Uterus (tissue), 4 donors: ENCODE measurements around the gene C1QL1. TPM values are rescaled to one million over a fixed set of nuclear protein-coding genes. Genes with fewer than 3 reads are reported as not detected.

ENCODE experiments used
- DNase-seq, 2 donors: peaks; one replicate each; pipeline ENCODE4 v3.0.0-alpha.2; 2019 to 2020
- H3K27ac ChIP-seq, 2 donors: fragments of 200-600 bp; sonication (generic); 1 replicate in 1 of 2; 2 replicates in 1 of 2; pipeline ENCODE4 v1.5.1; 2016 to 2018
- H3K27me3 ChIP-seq, 2 donors: fragments of 200-600 bp; sonication (generic); one replicate each; pipeline ENCODE4 v1.5.1; 2018 to 2019; ENCODE audit warnings: control low read depth in 1 of 2
- H3K36me3 ChIP-seq, 2 donors: fragments of 200-600 bp; sonication (generic); one replicate each; pipeline ENCODE4 v1.5.1; 2019; ENCODE audit warnings: control low read depth in 1 of 2
- H3K4me1 ChIP-seq, 2 donors: fragments of 200-600 bp; sonication (generic); one replicate each; pipeline ENCODE4 v1.5.1; 2018 to 2019; ENCODE audit warnings: control low read depth in 1 of 2
- H3K4me3 ChIP-seq, 2 donors: fragments of 200-600 bp; sonication (generic); 1 replicate in 1 of 2; 2 replicates in 1 of 2; pipeline ENCODE4 v1.5.1; 2018 to 2019; ENCODE audit warnings: mild to moderate bottlenecking in 1 of 2
- H3K9me3 ChIP-seq, 2 donors: fragments of 200-600 bp; sonication (generic); one replicate each; pipeline ENCODE4 v1.5.1; 2019; ENCODE audit warnings: control low read depth in 1 of 2
- POLR2A ChIP-seq, 2 donors: fragments of 450-650 bp; IDR thresholded peaks; one replicate each; pipeline ENCODE4 v1.6.1; 2016; ENCODE audit warnings: antibody characterized with exemption in 2 of 2, mild to moderate bottlenecking in 1 of 2, moderate library complexity in 1 of 2
- intact Hi-C: fragments of 100-400 bp; cut with DNase I; formaldehyde crosslinking; loops from one replicate; pipeline ENCODE4 v1.15.1; 2023; ENCODE audit warnings: low total_unique reads
- total RNA-seq, 4 donors: library from RNA; depleted of rRNA in 3 of 4; stranded (reverse); fragments of >200 nt in 3 of 4; gene quantifications; one replicate each; pipeline versions ENCODE4 v1.1.0 to v1.2.4, GENCODE V29; 2014 to 2023
- TF ChIP-seq, protein P1 (sequence below), 4 experiments: fragments of 200-600 bp in 2 of 4; fragments of 450-650 bp in 2 of 4; sonication (generic) in 2 of 4; IDR thresholded peaks; one replicate each; pipeline ENCODE4 v1.5.1; 2016 to 2019; ENCODE audit warnings: antibody characterized with exemption in 4 of 4, mild to moderate bottlenecking in 2 of 4, moderate library complexity in 1 of 4
- donor health status: DM: yes; HTN: yes; CAD: no.

Gene C1QL1
- total RNA-seq, 4 donors from 2014 or later = 0.51 to 20.3 (median 3.3) TPM; not detected in 1

DNA sequence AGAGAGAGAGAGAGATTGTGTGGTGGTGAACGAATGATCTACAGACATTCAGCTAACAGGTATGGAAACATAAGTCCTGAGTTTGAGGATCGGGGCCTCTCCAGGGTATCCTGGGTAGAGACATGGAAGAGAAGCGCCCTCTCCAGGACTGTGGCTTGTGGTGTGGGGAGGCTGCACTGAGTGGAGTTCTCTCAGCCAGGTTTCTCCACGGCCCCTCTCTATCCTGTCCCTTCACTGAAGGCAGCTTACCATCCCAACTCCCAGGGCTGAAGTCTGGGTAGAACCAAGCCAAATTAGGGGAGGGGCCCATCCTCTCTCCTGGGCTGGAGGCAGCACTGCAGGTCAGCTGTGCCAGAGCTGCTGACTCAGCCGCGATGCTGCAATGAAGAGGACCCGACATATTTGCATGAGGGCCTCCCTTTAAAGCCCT is 6.2 kb downstream of the C1QL1 start:
- Histone ChIP-seq H3K9me3 (no peaks in the 10 kb centered on the region), H3K27me3 (peaks cover 14 to 16% of the 10 kb centered on the region in 2 donors), H3K27ac (no peak overlapping the region), H3K4me1 (peaks cover 0 to 9% of the 10 kb centered on the region in 2 donors), H3K36me3 (no peaks in the 10 kb centered on the region), H3K4me3 (no peak overlapping the region)
- TF ChIP-seq, protein P1, sequence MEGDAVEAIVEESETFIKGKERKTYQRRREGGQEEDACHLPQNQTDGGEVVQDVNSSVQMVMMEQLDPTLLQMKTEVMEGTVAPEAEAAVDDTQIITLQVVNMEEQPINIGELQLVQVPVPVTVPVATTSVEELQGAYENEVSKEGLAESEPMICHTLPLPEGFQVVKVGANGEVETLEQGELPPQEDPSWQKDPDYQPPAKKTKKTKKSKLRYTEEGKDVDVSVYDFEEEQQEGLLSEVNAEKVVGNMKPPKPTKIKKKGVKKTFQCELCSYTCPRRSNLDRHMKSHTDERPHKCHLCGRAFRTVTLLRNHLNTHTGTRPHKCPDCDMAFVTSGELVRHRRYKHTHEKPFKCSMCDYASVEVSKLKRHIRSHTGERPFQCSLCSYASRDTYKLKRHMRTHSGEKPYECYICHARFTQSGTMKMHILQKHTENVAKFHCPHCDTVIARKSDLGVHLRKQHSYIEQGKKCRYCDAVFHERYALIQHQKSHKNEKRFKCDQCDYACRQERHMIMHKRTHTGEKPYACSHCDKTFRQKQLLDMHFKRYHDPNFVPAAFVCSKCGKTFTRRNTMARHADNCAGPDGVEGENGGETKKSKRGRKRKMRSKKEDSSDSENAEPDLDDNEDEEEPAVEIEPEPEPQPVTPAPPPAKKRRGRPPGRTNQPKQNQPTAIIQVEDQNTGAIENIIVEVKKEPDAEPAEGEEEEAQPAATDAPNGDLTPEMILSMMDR (IDR thresholded peaks at IDR 0.05) = no peak
- no peak for TF ChIP-seq POLR2A (IDR thresholded peaks at IDR 0.05)
- intact Hi-C loops = no loop called here
- DNase-seq = no peak

DNA sequence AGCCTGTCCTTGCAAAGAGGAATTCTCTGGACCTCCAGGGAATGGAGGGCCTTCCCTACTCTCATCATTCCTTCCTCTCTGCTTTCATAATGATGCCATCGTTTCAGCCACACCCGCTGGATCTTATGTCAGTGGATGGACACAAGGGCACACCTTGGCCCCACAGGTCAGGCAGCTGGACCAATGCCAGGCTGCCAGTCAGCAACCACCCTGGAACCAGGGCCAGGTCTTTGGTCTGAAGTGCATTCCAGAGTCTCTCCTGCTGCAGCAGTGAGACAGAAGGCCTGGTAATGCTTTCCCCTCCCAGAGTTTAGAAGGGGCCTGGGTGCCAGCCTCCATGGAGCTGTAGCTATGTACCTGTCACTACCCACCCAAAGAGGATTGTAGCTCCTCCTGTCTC is 7.4 kb downstream of the C1QL1 start:
- Histone ChIP-seq H3K9me3 (no peaks in the 10 kb centered on the region), H3K4me3 (no peak overlapping the region), H3K27ac (no peak overlapping the region), H3K4me1 (peaks cover 0 to 8% of the 10 kb centered on the region in 2 donors), H3K27me3 (peaks cover 1 to 4% of the 10 kb centered on the region in 2 donors), H3K36me3 (no peaks in the 10 kb centered on the region)
- TF ChIP-seq POLR2A (IDR thresholded peaks at IDR 0.05) = no peak
- DNase-seq = no peak
- intact Hi-C loops = no loop called here

DNA sequence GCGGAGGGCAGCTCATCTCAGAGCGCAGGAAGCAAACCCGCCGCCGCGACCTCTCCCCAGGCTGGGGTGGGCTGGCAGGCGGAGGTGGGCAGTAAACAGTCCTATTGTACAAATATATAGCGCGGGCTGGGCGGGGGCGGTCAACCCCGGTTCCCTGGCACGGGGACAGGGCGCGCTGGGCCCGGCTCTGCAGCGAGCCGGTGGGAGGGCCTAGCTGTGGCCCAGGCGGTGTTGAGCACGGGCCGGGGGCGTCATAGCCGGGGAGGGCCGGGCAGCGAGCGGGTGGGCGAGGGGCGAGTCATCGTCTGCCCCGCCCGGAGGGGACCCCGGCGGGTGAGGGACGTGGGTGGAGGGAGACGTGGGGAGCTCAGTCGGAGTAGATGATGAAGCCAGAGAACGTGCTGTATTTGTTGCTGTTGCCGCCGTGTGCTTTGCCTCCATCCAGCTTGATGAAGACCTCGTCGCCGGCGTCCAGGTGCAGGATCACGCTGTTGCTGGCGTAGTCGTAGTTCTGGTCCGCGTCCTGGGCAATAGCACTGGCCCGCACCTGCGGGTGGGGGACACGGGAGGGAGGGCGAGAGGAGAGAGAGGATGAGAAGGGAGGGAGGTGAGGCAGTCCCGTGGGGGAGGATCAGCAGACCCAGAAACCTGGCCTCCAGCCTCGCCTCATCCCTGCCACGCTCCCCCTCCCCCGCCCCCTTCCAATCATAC is 8.1 kb downstream of the C1QL1 start:
- no peaks in the 10 kb centered on the region for H3K9me3 ChIP-seq
- H3K27ac ChIP-seq = peak overlapping the region; percentile 9 to 27
- peak overlapping the region in 1 of 2 donors; percentile 7 for H3K4me3 ChIP-seq
- intact Hi-C loops = no loop called here
- peak in 1 of 2 donors; percentile 56 for DNase-seq
- H3K4me1 ChIP-seq = peaks cover 0 to 8% of the 10 kb centered on the region in 2 donors
- H3K27me3 ChIP-seq = no peaks in the 10 kb centered on the region
- H3K36me3 ChIP-seq = no peaks in the 10 kb centered on the region
- no peak for TF ChIP-seq POLR2A (IDR thresholded peaks at IDR 0.05)
- TF ChIP-seq, protein P1 (IDR thresholded peaks at IDR 0.05) = no peak

DNA sequence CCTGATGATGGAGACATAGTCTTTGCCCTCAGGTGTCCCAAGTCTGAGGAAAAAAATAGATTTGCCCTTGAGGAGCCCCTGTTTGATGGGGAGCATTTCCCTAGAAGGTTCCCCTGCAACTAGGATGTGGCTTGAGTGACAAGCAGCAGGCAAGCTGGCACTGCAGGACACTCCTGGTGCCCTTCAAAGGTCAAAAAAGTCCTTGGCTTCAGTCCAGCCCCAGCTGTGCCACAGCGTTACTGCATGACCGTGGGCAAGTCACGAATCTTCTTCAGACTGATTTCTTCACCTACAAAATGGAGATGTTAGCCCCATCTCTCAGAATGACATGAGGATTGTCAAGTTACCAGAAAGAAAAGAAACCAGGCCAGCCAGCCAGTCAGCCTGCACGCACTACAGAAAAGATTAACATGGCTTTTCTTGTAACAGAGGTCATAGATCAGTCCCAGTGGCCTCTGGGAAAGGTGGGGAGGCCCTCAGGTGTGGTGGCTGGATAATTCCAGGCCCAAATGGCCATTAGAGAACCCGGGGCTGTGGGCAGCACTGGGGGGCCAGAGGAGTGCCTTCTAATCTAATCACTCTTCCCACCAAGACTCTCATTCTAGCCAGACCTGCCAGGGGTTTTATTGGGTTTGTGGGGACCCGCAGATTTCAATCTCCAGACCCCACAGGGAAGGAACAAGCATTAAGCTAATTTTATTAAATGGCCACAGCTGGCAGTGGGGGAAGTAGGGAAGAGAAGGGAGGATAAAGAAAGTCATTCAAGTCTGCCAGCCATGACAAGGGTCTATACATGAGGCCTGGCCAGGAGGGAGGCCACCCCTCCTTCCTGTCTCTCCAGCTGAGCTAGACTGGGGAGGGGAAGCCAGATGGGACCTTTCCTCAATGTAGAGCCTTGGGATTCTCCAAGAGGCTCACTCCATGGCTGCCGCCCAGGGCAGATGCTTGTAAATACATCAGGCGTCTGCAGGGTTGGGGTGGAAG is 10.8 kb downstream of the C1QL1 start:
- H3K36me3 ChIP-seq = no peaks in the 10 kb centered on the region
- H3K27me3 ChIP-seq = no peaks in the 10 kb centered on the region
- TF ChIP-seq POLR2A (IDR thresholded peaks at IDR 0.05) = no peak
- TF ChIP-seq, protein P1 (IDR thresholded peaks at IDR 0.05) = no peak
- H3K4me3 ChIP-seq = no peak overlapping the region
- intact Hi-C loops = no loop called here
- no peaks in the 10 kb centered on the region for H3K9me3 ChIP-seq
- no peak for DNase-seq
- no peak overlapping the region for H3K27ac ChIP-seq
- peaks cover 0 to 8% of the 10 kb centered on the region in 2 donors for H3K4me1 ChIP-seq

- TF ChIP-seq, protein P1 (IDR thresholded peaks at IDR 0.05) = no peak
- no peak for TF ChIP-seq POLR2A (IDR thresholded peaks at IDR 0.05)
- no peak for DNase-seq
- H3K27ac ChIP-seq = no peak overlapping the region
- no peak overlapping the region for H3K4me3 ChIP-seq
- no peaks in the 10 kb centered on the region for H3K9me3 ChIP-seq
- H3K27me3 ChIP-seq = no peaks in the 10 kb centered on the region
- H3K4me1 ChIP-seq = peaks cover 0 to 8% of the 10 kb centered on the region in 2 donors
- H3K36me3 ChIP-seq = no peaks in the 10 kb centered on the region
- intact Hi-C loops = no loop called here
Observed at GRCh38 chr17:44955674-44956425, 12.3 kb downstream of the C1QL1 start.
